Left renal pelvis (tissue), 4 donors: Measurements from ENCODE around the gene NENF. TPM values are rescaled to one million over a fixed set of nuclear protein-coding genes. Genes with fewer than 3 reads are reported as not detected.
A peak's percentile ranks its signal among the peaks of the same experiment; 100 is the strongest.

Source experiments
- DNase-seq, 4 donors: peaks; one replicate each; pipeline ENCODE4 v3.0.0-alpha.2; 2013; ENCODE audit warnings: low read depth in 4 of 4, low spot score in 3 of 4
- polyA plus RNA-seq, 4 donors: library from polyadenylated mRNA; unstranded; fragments of 120-200 nt; gene quantifications; one replicate each; pipeline ENCODE4 v1.2.1, GENCODE V29; 2013; ENCODE audit not compliant: insufficient read length in 4 of 4

NENF gene
- polyA plus RNA-seq, 4 donors: 36.9 to 83.7 (median 41.1) TPM

DNA sequence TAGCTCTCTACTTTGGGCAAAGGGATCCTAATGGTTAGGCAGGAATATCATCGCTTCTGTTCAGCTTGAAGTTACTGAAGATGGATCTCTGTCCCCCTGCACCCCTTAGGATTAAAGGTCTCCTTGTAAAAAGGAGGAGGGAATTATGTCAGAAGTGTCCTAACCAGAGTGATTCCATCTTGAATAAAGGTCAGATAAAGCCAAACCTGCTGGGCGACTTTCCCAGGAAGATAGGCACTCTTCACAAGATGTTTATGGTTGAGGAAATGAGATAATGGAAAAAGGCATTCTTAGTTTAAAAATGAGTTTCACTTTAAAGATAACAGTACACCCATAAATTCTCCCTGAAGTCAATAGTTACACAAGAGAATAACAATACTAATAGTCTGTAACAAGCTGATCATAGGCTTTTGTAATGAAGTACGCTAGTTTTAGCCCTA is 1.7 kb upstream of the NENF start:
- no peak for DNase-seq

DNA sequence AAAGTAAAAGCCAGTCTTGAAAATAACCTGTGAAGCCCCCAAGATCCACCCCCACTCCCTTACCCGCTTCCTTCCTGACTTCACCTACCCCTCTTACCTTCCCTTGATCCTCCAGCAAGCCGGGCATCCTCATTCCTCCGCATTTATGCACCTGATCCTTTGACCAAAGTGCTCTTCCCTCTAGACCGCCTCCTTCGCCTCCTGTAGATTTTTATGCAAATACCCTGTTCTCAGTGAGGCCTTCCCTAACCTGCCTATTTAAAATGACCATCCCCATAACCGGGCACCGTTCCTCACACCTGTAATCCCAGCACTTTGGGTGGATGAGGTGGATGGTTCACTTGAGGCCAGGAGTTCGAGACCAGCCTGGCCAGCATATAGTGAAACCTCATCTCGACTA is 1.1 kb upstream of the NENF start:
- no peak for DNase-seq

- no peak for DNase-seq
These were observed 454 bp upstream of the NENF start for GRCh38 chr1:212432272-212432660.

- DNase-seq: no peak
These were observed 1.1 kb downstream of the NENF start for GRCh38 chr1:212433577-212434462.

- no peak for DNase-seq
These were observed 2.3 kb downstream of the NENF start for GRCh38 chr1:212434992-212435391.

GRCh38 chr1:212437179-212437798 is 4.6 kb downstream of the NENF start:
- no peak for DNase-seq

DNA sequence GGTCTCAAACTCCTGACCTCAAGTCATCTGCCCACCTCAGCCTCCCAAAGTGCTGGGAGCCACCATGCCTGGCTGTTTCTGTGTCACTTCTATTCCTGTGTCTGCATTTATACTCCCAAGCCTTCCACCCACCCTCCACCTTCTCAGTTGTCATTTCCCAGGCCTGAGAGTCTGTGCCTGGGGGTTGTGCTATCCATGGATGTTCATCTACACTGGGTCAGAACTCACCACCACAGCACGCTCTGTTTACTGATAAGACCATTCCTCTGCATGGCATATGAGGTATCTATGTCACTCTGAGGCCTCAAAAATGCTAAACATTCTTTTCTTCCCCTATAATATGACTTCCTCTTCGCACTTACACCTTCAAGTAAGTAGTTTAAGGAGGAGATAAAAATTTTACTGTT is 6.1 kb downstream of the NENF start:
- no peak for DNase-seq

GRCh38 chr1:212440419-212440818 is 7.7 kb downstream of the NENF start:
- DNase-seq: no peak

DNA sequence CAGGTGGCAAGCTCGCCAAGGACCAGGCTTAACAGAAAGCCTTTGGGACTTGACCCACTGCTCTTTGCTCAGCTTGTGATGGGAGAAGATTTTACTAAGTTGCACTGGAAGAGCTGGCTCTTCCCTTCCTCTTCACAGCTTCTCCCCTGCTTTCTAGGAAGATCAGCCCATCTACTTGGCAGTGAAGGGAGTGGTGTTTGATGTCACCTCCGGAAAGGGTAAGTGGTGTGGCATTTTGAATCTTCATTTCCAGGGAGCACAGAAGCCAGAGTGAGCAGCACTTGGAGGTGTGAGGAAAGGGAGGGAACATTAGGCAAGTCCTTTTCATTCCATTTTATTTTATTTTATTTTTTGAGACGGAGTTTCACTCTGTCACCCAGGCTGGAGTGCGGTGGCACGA is 9.7 kb downstream of the NENF start:
- no peak for DNase-seq

GRCh38 chr1:212446333-212446732 is 13.6 kb downstream of the NENF start:
- no peak for DNase-seq

- DNase-seq: no peak
These were observed 14.8 kb downstream of the NENF start for GRCh38 chr1:212447478-212447877.

- no peak for DNase-seq
These were observed 17.7 kb downstream of the NENF start for GRCh38 chr1:212450331-212450881.

GRCh38 chr1:212451416-212452322 is 18.9 kb downstream of the NENF start:
- DNase-seq: no peak

- no peak for DNase-seq
These were observed 19.8 kb downstream of the NENF start for GRCh38 chr1:212452323-212453155.

DNA sequence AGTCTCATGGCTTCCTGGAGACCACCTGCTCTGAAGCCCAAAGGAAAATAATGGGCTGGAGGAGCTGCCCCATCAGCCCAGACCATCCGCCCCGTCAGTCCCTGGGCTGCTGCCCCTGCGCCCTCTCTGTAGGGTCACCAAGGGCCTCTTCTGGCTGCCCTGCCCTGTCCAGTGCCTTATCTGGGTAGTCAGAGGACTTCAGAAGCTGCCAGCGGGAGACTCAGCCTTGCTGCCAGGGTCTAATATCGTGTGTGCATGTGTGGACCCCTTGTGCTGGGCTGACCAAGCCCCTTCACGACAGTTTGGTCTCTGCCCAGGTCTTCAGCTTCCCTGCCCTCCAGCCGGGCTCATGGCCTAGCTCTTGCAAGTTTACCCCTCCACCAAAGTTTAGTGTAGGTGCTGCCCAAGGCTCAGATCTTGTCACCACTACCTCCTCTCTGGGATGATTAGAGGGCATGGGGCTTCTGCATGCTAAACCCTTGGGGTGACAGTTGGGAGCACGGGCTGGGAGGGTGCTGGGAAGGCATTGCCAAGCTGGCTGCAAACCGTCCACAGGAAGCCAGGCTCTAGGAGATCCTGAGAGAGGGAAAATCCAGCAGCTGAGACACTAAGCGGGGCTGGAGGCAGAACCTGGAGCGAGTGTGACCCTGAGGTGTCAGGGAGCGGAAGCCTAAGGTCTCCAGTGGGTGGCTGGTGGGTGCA is 20.6 kb downstream of the NENF start:
- no peak for DNase-seq

- DNase-seq: no peak
These were observed 22.0 kb downstream of the NENF start for GRCh38 chr1:212454741-212455140.

GRCh38 chr1:212455401-212455800 is 22.7 kb downstream of the NENF start:
- no peak for DNase-seq

DNA sequence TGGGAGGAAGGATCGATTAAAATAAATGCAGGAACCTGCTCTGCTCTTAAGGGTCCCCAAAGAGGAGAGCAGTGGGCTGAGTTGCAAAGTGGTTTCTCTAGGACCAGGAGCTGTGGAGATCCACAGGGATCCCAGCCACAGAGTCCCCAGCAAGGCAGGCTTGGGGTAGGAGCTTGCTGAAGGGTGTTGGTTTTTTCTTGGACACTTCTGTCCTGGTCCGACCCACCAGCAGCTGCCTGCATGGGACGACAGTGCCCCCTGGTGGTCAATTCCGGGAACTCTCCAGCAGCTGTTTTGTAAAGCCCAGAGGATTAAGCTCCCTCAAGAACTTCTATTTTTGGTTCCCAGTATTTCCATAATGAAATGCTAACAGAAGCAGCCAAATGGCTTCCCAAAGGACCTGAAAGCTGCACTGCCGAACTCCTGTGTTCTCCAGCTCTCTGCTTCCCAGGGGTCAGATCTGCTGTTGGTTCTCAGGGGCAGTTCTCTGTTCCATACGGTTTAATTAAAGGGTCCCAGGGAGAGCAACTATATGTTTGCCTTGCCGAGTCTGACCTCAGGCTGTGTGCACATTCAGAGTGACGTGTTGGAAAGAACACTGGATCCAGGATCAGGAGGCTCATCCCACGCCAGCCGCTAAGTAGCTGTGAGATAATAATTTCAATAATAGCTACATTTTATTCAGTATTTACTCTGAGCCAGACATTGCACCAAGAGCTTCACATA is 23.2 kb downstream of the NENF start:
- peak in 3 of 4 donors; percentile 60 to 64 (median 60) for DNase-seq
